Kidney (tissue), 14 donors: Measurements from ENCODE around the gene DMC1. TPM values are rescaled to one million over a fixed set of nuclear protein-coding genes. Genes with fewer than 3 reads are reported as not detected.

Source experiments
- DNase-seq, 5 donors: peaks; one replicate each; pipeline ENCODE4 v3.0.0-alpha.2; 2013 to 2020
- FAIRE-seq: peaks from 2 replicates; lab custom pipeline; 2012; peaks lifted over from hg19 to GRCh38; lab: Jason Lieb, UNC
- H3K27ac ChIP-seq, 2 donors: one replicate each; pipeline ENCODE4 v1.7.0; 2013; ENCODE audit warnings: low read depth in 2 of 2, low read length in 2 of 2, inconsistent platforms in 1 of 2
- H3K27me3 ChIP-seq: one replicate; pipeline ENCODE4 v1.7.1; 2013; ENCODE audit warnings: low read length, inconsistent platforms; ENCODE audit not compliant: control insufficient read depth, insufficient read depth
- H3K36me3 ChIP-seq, 3 donors: one replicate each; pipeline versions ENCODE4 v1.7.0 to v1.7.1; 2013; ENCODE audit warnings: low read length in 3 of 3, control low read depth in 1 of 3, inconsistent platforms in 1 of 3; ENCODE audit not compliant: insufficient read depth in 3 of 3, control insufficient read depth in 2 of 3
- H3K4me1 ChIP-seq, 3 donors: one replicate each; pipeline versions ENCODE4 v1.7.0 to v1.7.1; 2013; ENCODE audit warnings: low read length in 3 of 3, inconsistent platforms in 1 of 3, low read depth in 1 of 3; ENCODE audit not compliant: control insufficient read depth in 2 of 3, insufficient read depth in 2 of 3
- H3K4me3 ChIP-seq, 3 donors: one replicate each; pipeline versions ENCODE4 v1.7.0 to v1.8.1; 2013; ENCODE audit warnings: low read length in 3 of 3, control low read depth in 1 of 3, inconsistent platforms in 1 of 3
- H3K9ac ChIP-seq, 3 donors: one replicate each; pipeline versions ENCODE4 v1.7.0 to v1.7.1; 2013; ENCODE audit warnings: low read length in 3 of 3, control low read depth in 1 of 3, inconsistent platforms in 1 of 3
- H3K9me3 ChIP-seq, 3 donors: one replicate each; pipeline versions ENCODE4 v1.7.0 to v1.7.1; 2013; ENCODE audit warnings: low read length in 3 of 3, control low read depth in 1 of 3, inconsistent platforms in 1 of 3; ENCODE audit not compliant: control insufficient read depth in 2 of 3, insufficient read depth in 1 of 3
- CTCF ChIP-seq: IDR thresholded peaks from 3 replicates; pipeline ENCODE4 v1.5.1; 2012; ENCODE audit warnings: mild to moderate bottlenecking, moderate library complexity, borderline replicate concordance; ENCODE audit not compliant: insufficient read depth; ENCODE audit errors: extremely low read depth
- intact Hi-C: fragments of 100-400 bp; cut with DNase I; formaldehyde crosslinking; loops from one replicate; pipeline ENCODE4 v1.11.1; 2022
- polyA plus RNA-seq: library from polyadenylated mRNA; stranded (reverse); fragments of 350-450 nt; fragmentation: Illumina TruSeq; extraction: RNeasy Lipid Tissue Mini Kit (QIAGEN cat#74804); gene quantifications from one replicate; pipeline ENCODE4 v1.2.3, GENCODE V29; 2014; ENCODE audit warnings: low read depth, low replicate concordance; ENCODE audit not compliant: insufficient read depth
- total RNA-seq: library from RNA; stranded (reverse); fragmentation: NEBNext Ultra II Directional; extraction: Animal tissue kit (Norgen Biotek cat#: 25700); gene quantifications from one replicate; pipeline ENCODE4 v1.2.1, GENCODE V29; 2021
- donor health status: control.
- donor health status: control.
- donor health status: control.
- donor health status: control.
- donor health status: control.
- donor health status: DM: yes; HTN: yes; CAD: no.
- donor health status: Normal renal cell carcinoma (clear cell type).

DMC1 gene
- total and polyA plus RNA-seq, 2 donors from 2014 or later, result 0.66 TPM; not detected in 1

GRCh38 chr22:38611559-38611958 lies 41.6 kb upstream of the DMC1 start:
- Histone ChIP-seq H3K4me3 (no peak overlapping the region), H3K4me1 (no peaks in the 10 kb centered on the region), H3K27me3 (no peaks in the 10 kb centered on the region), H3K27ac (no peak overlapping the region), H3K36me3 (no peaks in the 10 kb centered on the region), H3K9me3 (no peaks in the 10 kb centered on the region), H3K9ac (no peak overlapping the region)
- intact Hi-C loops, result no loop called here
- no peak for DNase-seq
- TF ChIP-seq CTCF, result no peak
- FAIRE-seq, result no peak

GRCh38 chr22:38610234-38610633 lies 40.3 kb upstream of the DMC1 start:
- FAIRE-seq (no peak), DNase-seq (no peak)
- Histone ChIP-seq H3K9me3 (no peaks in the 10 kb centered on the region), H3K4me1 (no peaks in the 10 kb centered on the region), H3K36me3 (no peaks in the 10 kb centered on the region), H3K4me3 (no peak overlapping the region), H3K9ac (no peak overlapping the region), H3K27me3 (no peaks in the 10 kb centered on the region), H3K27ac (no peak overlapping the region)
- TF ChIP-seq CTCF, result no peak
- intact Hi-C loops, result no loop called here

- intact Hi-C loops, result no loop called here
- FAIRE-seq (no peak), DNase-seq (peak in 3 of 5 donors; percentile 23 to 57 (median 29))
- no peak for TF ChIP-seq CTCF
- Histone ChIP-seq H3K27ac (no peak overlapping the region), H3K9me3 (no peaks in the 10 kb centered on the region), H3K36me3 (no peaks in the 10 kb centered on the region), H3K4me1 (no peaks in the 10 kb centered on the region), H3K27me3 (no peaks in the 10 kb centered on the region), H3K9ac (no peak overlapping the region), H3K4me3 (no peak overlapping the region)
Observed at GRCh38 chr22:38608992-38609750, 39.2 kb upstream of the DMC1 start.
